GM19023 (cell line): Measurements from ENCODE around the gene FAM240B.

Experiments used
- ATAC-seq: cut with Tn5 transposase; IDR thresholded peaks from one replicate; pipeline ENCODE4 v1.9.1; 2021; ENCODE audit warnings: mild to moderate bottlenecking, moderate library complexity; ENCODE audit not compliant: unreplicated experiment

FAM240B gene

GRCh38 chr9:38670542-38671371 lies 49.2 kb downstream of the FAM240B start:
- ATAC-seq = no peak

GRCh38 chr9:38668791-38669466 lies 51.0 kb downstream of the FAM240B start:
- no peak for ATAC-seq

- ATAC-seq = no peak
These were observed 57.0 kb downstream of the FAM240B start for GRCh38 chr9:38662763-38663593.

GRCh38 chr9:38659538-38659937 lies 60.4 kb downstream of the FAM240B start:
- no peak for ATAC-seq

- no peak for ATAC-seq
These were observed 63.0 kb downstream of the FAM240B start for GRCh38 chr9:38656896-38657295.

- no peak for ATAC-seq
These were observed 67.4 kb downstream of the FAM240B start for GRCh38 chr9:38652486-38652885.

- no peak for ATAC-seq
These were observed 67.9 kb downstream of the FAM240B start for GRCh38 chr9:38652044-38652443.

GRCh38 chr9:38651400-38652042 lies 68.4 kb downstream of the FAM240B start:
- ATAC-seq = no peak

GRCh38 chr9:38650564-38650963 lies 69.4 kb downstream of the FAM240B start:
- ATAC-seq = no peak

GRCh38 chr9:38649731-38650363 lies 70.1 kb downstream of the FAM240B start:
- ATAC-seq = no peak

GRCh38 chr9:38644601-38645000 lies 75.3 kb downstream of the FAM240B start:
- ATAC-seq = no peak
